Psoas muscle (tissue), 8 donors: ENCODE data around the gene GREM2. TPM values are rescaled to one million over a fixed set of nuclear protein-coding genes. Genes with fewer than 3 reads are reported as not detected.

Source experiments
- ATAC-seq, 4 donors: fragments of 200-7000 bp; cut with Tn5 transposase; one replicate each; pipeline ENCODE4 v1.9.1; 2020; ENCODE audit warnings: moderate library complexity in 3 of 4, mild to moderate bottlenecking in 2 of 4
- DNase-seq, 2 donors: peaks; one replicate each; pipeline ENCODE4 v3.0.0-alpha.2; 2020
- H3K27ac ChIP-seq: fragments of 200-600 bp; one replicate; pipeline ENCODE4 v1.8.0; 2022
- H3K27me3 ChIP-seq, 3 donors: fragments of 200-600 bp in 1 of 3; one replicate each; pipeline versions ENCODE4 v1.6.1 to v1.8.0; 2013 to 2022; ENCODE audit warnings: low read length in 2 of 3, mild to moderate bottlenecking in 2 of 3, moderate library complexity in 1 of 3; ENCODE audit not compliant: insufficient read depth in 3 of 3
- H3K36me3 ChIP-seq, 2 donors: fragments of 200-600 bp in 1 of 2; one replicate each; pipeline versions ENCODE4 v1.6.1 to v1.8.0; 2013 to 2022; ENCODE audit warnings: low read depth in 1 of 2, mild to moderate bottlenecking in 1 of 2, moderate library complexity in 1 of 2; ENCODE audit not compliant: insufficient read depth in 1 of 2
- H3K4me1 ChIP-seq: fragments of 200-600 bp; one replicate; pipeline ENCODE4 v1.8.0; 2022
- H3K4me3 ChIP-seq: fragments of 200-600 bp; one replicate; pipeline ENCODE4 v1.8.0; 2022; ENCODE audit warnings: mild to moderate bottlenecking
- H3K9me3 ChIP-seq: fragments of 200-600 bp; one replicate; pipeline ENCODE4 v1.8.0; 2022
- WGBS, 3 donors: extraction: QIAGEN DNeasy Blood & Tissue Kit; methylation state at CpG; one replicate each; pipeline versions ENCODE4 v1.1.6 to v1.1.7; 2013; 5-methylcytosine and 5-hydroxymethylcytosine counted together
- intact Hi-C, 2 donors: fragments of 100-400 bp; cut with DNase I; formaldehyde crosslinking; loops; one replicate each; pipeline versions ENCODE4 v1.11.0 to v1.14.2; 2022
- polyA plus RNA-seq, 3 donors: library from polyadenylated mRNA; stranded (reverse); fragments of 200-250 nt; gene quantifications; one replicate each; pipeline ENCODE4 v1.2.3, GENCODE V29; 2013
- total RNA-seq, 4 donors: library from RNA; stranded (reverse); fragmentation: NEBNext Ultra II Directional in 2 of 4; extraction: Animal tissue kit (Norgen Biotek cat#: 25700) in 2 of 4; gene quantifications; one replicate each; pipeline versions ENCODE4 v1.2.1 to v1.2.4, GENCODE V29; 2021 to 2023
- TF ChIP-seq, protein P1 (sequence below): fragments of 200-600 bp; IDR thresholded peaks from one replicate; pipeline ENCODE4 v1.8.0; 2022; ENCODE audit warnings: antibody characterized with exemption
- donor health status: healthy with polysubstance abuse.
- donor health status: DM: no; HTN: no; CAD: no; lungs with moderate emphysema.
- donor health status: Bipolar disorder and iron deficiency.
- donor health status: healthy.
- donor health status: DM: yes; HTN: yes; CAD: no.
- donor health status: DM: no; HTN: no; CAD: no.
- donor health status: DM: no; HTN: no; CAD: no.
- donor health status: DM: yes; HTN: yes; CAD: no.

GREM2 gene
- total and polyA plus RNA-seq, 7 donors: 0.56 to 9.5 (median 1.4) TPM

DNA sequence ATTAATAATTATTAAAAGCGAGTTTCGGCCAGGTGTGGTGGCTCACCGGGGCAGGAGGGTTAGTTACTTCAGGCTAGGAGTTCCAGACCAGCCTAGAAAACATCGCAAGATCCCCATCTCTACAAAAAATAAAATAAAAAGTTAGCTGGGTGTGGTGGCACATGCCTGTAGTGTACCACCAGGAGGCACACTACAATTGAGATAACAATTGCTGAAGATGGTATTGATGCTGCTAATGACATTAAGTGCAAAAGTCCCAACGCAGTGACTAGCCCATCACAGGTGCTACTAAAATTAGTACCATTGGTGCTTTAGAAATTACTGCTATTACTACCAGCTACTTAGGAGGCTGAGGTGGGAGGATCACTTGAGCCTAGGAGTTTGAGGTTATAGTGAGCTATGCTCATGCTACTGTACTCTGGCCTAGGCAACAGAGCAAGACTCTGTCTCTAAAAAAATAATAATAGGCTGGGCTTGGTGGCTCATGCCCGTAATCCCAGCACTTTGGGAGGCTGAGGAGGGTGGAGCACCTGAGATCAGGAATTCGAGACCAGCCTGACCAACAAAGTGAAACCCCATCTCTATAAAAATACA is 156.6 kb downstream of the GREM2 start:
- intact Hi-C loops: no loop called here
- Histone ChIP-seq H3K9me3 (no peaks in the 10 kb centered on the region), H3K36me3 (no peaks in the 10 kb centered on the region), H3K4me3 (no peak overlapping the region), H3K27ac (no peak overlapping the region), H3K27me3 (no peaks in the 10 kb centered on the region), H3K4me1 (no peaks in the 10 kb centered on the region)
- TF ChIP-seq, protein P1, sequence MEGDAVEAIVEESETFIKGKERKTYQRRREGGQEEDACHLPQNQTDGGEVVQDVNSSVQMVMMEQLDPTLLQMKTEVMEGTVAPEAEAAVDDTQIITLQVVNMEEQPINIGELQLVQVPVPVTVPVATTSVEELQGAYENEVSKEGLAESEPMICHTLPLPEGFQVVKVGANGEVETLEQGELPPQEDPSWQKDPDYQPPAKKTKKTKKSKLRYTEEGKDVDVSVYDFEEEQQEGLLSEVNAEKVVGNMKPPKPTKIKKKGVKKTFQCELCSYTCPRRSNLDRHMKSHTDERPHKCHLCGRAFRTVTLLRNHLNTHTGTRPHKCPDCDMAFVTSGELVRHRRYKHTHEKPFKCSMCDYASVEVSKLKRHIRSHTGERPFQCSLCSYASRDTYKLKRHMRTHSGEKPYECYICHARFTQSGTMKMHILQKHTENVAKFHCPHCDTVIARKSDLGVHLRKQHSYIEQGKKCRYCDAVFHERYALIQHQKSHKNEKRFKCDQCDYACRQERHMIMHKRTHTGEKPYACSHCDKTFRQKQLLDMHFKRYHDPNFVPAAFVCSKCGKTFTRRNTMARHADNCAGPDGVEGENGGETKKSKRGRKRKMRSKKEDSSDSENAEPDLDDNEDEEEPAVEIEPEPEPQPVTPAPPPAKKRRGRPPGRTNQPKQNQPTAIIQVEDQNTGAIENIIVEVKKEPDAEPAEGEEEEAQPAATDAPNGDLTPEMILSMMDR: no peak
- no peak for DNase-seq
- no peak for ATAC-seq
- 65 to 75% (median 67%) methylated on average over 7 of the region's 7 CpGs for WGBS, 3 donors

DNA sequence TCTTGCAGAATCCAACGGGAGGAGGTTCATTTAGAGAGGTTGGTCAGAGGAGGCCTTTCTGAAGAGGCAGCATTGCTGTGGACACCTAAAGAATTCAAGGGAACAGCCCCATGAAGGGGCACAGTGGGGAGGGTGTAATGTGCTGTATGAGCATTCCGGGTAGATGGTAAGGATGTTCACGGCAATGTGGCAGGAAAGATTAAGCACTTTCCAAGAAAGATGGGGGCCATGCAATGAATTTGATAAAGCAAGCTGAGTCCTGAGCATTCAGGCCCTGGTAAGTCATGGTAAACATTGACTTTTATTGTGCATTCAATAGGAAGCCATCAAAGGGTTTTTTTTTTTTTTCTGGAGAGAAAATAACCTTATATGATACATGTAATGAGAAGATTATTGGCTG is 166.6 kb downstream of the GREM2 start:
- 83 to 87% (median 85%) methylated on average over 3 of the region's 3 CpGs for WGBS, 3 donors
- Histone ChIP-seq H3K36me3 (no peaks in the 10 kb centered on the region), H3K4me1 (no peaks in the 10 kb centered on the region), H3K4me3 (no peak overlapping the region), H3K9me3 (no peaks in the 10 kb centered on the region), H3K27me3 (no peaks in the 10 kb centered on the region), H3K27ac (no peak overlapping the region)
- ATAC-seq (no peak), DNase-seq (no peak)
- intact Hi-C loops: no loop called here
- TF ChIP-seq, protein P1: no peak

DNA sequence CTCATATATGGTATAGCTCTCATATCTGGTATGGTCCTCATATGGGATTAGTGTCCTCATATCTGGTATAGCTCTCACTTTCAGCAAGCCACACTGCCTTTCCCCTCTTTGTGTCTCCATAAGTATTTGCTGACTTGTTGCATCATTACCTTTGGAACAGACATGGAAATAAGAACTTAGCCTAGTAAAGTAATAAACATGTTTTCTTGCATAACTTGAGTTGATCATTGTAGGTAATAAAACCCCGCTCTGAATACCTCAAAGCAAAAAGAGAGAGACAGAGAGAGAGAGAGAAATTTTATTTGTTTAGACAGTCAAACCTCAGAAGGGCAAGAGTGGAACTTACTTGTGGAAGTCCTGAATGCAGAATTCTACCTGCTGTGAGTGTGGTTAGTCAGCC is 170.3 kb downstream of the GREM2 start:
- H3K4me3 ChIP-seq: no peak overlapping the region
- H3K9me3 ChIP-seq: no peaks in the 10 kb centered on the region
- TF ChIP-seq, protein P1: no peak
- WGBS, 3 donors: 73 to 90% (median 89%) methylated on average over 1 of the region's 1 CpG
- ATAC-seq: no peak
- no peak for DNase-seq
- no peaks in the 10 kb centered on the region for H3K4me1 ChIP-seq
- H3K36me3 ChIP-seq: no peaks in the 10 kb centered on the region
- H3K27ac ChIP-seq: no peak overlapping the region
- no peaks in the 10 kb centered on the region for H3K27me3 ChIP-seq
- intact Hi-C loops: no loop called here
